ENCODE data around the gene THRB. TPM values are rescaled to one million over a fixed set of nuclear protein-coding genes. Genes with fewer than 3 reads are reported as not detected.

THRB gene
- total and polyA plus RNA-seq, 9 of the 15 experiments (the other 6 are each of a cell fraction or from before 2014, with no cell fraction given), result 1.7 to 14.9 (median 6.9) TPM

GRCh38 chr3:24259901-24260512 lies 234.6 kb downstream of the THRB start (continued):
- peak; percentile 43 for TF ChIP-seq TAF9B (IDR thresholded peaks at IDR 0.05; ENCODE audit: partially characterized antibody)
- no peak for TF ChIP-seq ZFP30 (CRISPR knock-in tag; IDR thresholded peaks at IDR 0.05; ENCODE audit: borderline replicate concordance)
- TF ChIP-seq NCOA1 (IDR thresholded peaks at IDR 0.05; ENCODE audit: low read depth), result peak; percentile 23; the same call in 1 of the 2 replicates
- TF ChIP-seq NCOA6 (IDR thresholded peaks at IDR 0.05), result no peak
- TF ChIP-seq ZNF766 (CRISPR knock-in tag; conservative IDR thresholded peaks at IDR 0.05), result 0 out of 2 replicates have a peak, but pooled peaks have one; percentile 37
- 0 out of 4 replicates have a peak, but pooled peaks of 1 of the 2 experiments have one; percentile 19 for TF ChIP-seq RCOR1 (IDR thresholded peaks at IDR 0.05; ENCODE audit: borderline replicate concordance in 1 of 2, low read depth in 2 of 2, low read length in 2 of 2)
- TF ChIP-seq, protein P1, sequence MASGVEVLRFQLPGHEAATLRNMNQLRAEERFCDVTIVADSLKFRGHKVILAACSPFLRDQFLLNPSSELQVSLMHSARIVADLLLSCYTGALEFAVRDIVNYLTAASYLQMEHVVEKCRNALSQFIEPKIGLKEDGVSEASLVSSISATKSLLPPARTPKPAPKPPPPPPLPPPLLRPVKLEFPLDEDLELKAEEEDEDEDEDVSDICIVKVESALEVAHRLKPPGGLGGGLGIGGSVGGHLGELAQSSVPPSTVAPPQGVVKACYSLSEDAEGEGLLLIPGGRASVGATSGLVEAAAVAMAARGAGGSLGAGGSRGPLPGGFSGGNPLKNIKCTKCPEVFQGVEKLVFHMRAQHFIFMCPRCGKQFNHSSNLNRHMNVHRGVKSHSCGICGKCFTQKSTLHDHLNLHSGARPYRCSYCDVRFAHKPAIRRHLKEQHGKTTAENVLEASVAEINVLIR (CRISPR knock-in tag; IDR thresholded peaks at IDR 0.05), result no peak
- no peak for TF ChIP-seq SIX5 (IDR thresholded peaks at IDR 0.05; ENCODE audit: borderline replicate concordance in 1 of 2, insufficient read depth in 1 of 2, low read depth in 1 of 2, low read length in 2 of 2)
- peak; percentile 60 for TF ChIP-seq ZNF384 (IDR thresholded peaks at IDR 0.05; ENCODE audit: low read depth, low read length)
- TF ChIP-seq, protein P2, sequence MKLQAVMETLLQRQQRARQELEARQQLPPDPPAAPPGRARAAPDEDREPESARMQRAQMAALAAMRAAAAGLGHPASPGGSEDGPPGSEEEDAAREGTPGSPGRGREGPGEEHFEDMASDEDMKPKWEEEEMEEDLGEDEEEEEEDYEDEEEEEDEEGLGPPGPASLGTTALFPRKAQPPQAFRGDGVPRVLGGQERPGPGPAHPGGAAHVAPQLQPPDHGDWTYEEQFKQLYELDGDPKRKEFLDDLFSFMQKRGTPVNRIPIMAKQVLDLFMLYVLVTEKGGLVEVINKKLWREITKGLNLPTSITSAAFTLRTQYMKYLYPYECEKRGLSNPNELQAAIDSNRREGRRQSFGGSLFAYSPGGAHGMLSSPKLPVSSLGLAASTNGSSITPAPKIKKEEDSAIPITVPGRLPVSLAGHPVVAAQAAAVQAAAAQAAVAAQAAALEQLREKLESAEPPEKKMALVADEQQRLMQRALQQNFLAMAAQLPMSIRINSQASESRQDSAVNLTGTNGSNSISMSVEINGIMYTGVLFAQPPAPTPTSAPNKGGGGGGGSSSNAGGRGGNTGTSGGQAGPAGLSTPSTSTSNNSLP (IDR thresholded peaks at IDR 0.05; ENCODE audit: borderline replicate concordance, low read depth, low read length), result 0 out of 2 replicates have a peak, but pooled peaks have one; percentile 49
- TF ChIP-seq SOX6 (IDR thresholded peaks at IDR 0.05), result peak; percentile 70
- no peak for TF ChIP-seq HDAC8 (tag; IDR thresholded peaks at IDR 0.05)
- TF ChIP-seq ARID1B (IDR thresholded peaks at IDR 0.05), result peak; percentile 92
- TF ChIP-seq SMARCE1 (IDR thresholded peaks at IDR 0.05), result peak; percentile 94
- peak; percentile 63; the same call in 1 of the 2 replicates for TF ChIP-seq LCOR (CRISPR knock-in tag; IDR thresholded peaks at IDR 0.05)
- peak; percentile 57; the same call in 1 of the 2 replicates for TF ChIP-seq MTA3 (IDR thresholded peaks at IDR 0.05; ENCODE audit: borderline replicate concordance)
- peak; percentile 94 for TF ChIP-seq SMARCA4 (IDR thresholded peaks at IDR 0.05)
- TF ChIP-seq TAF1 (IDR thresholded peaks at IDR 0.05; ENCODE audit: control insufficient read depth, extremely low read depth, insufficient read depth, low read length, severe bottlenecking), result no peak
- peak; percentile 57 for TF ChIP-seq FOS (IDR thresholded peaks at IDR 0.05; ENCODE audit: extremely low read depth, insufficient read length)
- no peak; the same call in 1 of the 2 replicates for TF ChIP-seq ZBTB33 (CRISPR knock-in tag; IDR thresholded peaks at IDR 0.05)
- peak; percentile 69 for TF ChIP-seq HDAC3 (IDR thresholded peaks at IDR 0.05; ENCODE audit: borderline replicate concordance, partially characterized antibody)

Data from K562 (cell line).